Spinal cord (tissue), 10 donors: ENCODE results near the gene IL15. TPM values are rescaled to one million over a fixed set of nuclear protein-coding genes. Genes with fewer than 3 reads are reported as not detected.

Experiments
- DNase-seq, 6 donors: peaks; one replicate each; pipeline versions ENCODE4 v3.0.0 to v3.0.0-alpha.2; 2013 to 2015; ENCODE audit warnings: low spot score in 6 of 6, low read depth in 4 of 6
- H3K27ac ChIP-seq: one replicate; pipeline ENCODE4 v1.5.1; 2013; ENCODE audit warnings: low read depth, low read length, control low read depth
- H3K27me3 ChIP-seq: one replicate; pipeline ENCODE4 v1.6.1; 2013; ENCODE audit warnings: low read length; ENCODE audit not compliant: control insufficient read depth, insufficient read depth
- H3K36me3 ChIP-seq: one replicate; pipeline ENCODE4 v1.6.1; 2013; ENCODE audit warnings: low read length; ENCODE audit not compliant: control insufficient read depth, insufficient read depth
- H3K4me1 ChIP-seq: one replicate; pipeline ENCODE4 v1.6.1; 2013; ENCODE audit warnings: low read length; ENCODE audit not compliant: control insufficient read depth, insufficient read depth
- H3K4me3 ChIP-seq: one replicate; pipeline ENCODE4 v1.5.1; 2013; ENCODE audit warnings: low read depth, low read length, control low read depth
- H3K9me3 ChIP-seq: one replicate; pipeline ENCODE4 v1.6.1; 2013; ENCODE audit warnings: low read length; ENCODE audit not compliant: control insufficient read depth, insufficient read depth
- WGBS: methylation state at CpG from one replicate; pipeline ENCODE4 v1.1.5; 2013; ENCODE audit warnings: missing lambda C conversion rate; ENCODE audit not compliant: insufficient coverage; 5-methylcytosine and 5-hydroxymethylcytosine counted together
- polyA plus RNA-seq, 2 donors: library from polyadenylated mRNA; unstranded; fragments of 120-200 nt; gene quantifications; one replicate each; pipeline ENCODE4 v1.2.1, GENCODE V29; 2013; ENCODE audit not compliant: insufficient read length in 2 of 2
- total RNA-seq, 2 donors: library from RNA; depleted of rRNA in 1 of 2; stranded (reverse); fragments of 120-200 nt in 1 of 2; fragments of >200 nt in 1 of 2; gene quantifications; one replicate each; pipeline versions ENCODE4 v1.2.3 to v1.2.4, GENCODE V29; 2013 to 2014
- donor health status: healthy.

IL15 gene
- total and polyA plus RNA-seq, 4 donors, result 1.1 to 3.1 (median 2.4) TPM

- H3K4me3 ChIP-seq, result no peak overlapping the region
- WGBS, result 77% methylated on average over 1 of the region's 1 CpG
- no peaks in the 10 kb centered on the region for H3K9me3 ChIP-seq
- no peak overlapping the region for H3K27ac ChIP-seq
- H3K36me3 ChIP-seq, result no peaks in the 10 kb centered on the region
- no peaks in the 10 kb centered on the region for H3K27me3 ChIP-seq
- DNase-seq, result no peak
- H3K4me1 ChIP-seq, result no peaks in the 10 kb centered on the region
Observed at GRCh38 chr4:141643557-141643956, 7.2 kb downstream of the IL15 start.

GRCh38 chr4:141645611-141646340, 9.4 kb downstream of the IL15 start:
- Histone ChIP-seq H3K36me3 (no peaks in the 10 kb centered on the region), H3K27me3 (no peaks in the 10 kb centered on the region), H3K9me3 (no peaks in the 10 kb centered on the region), H3K4me3 (no peak overlapping the region), H3K4me1 (no peaks in the 10 kb centered on the region), H3K27ac (no peak overlapping the region)
- WGBS, result no CpG with 5 or more reads among the region's 3 CpGs
- no peak for DNase-seq

- Histone ChIP-seq H3K9me3 (no peaks in the 10 kb centered on the region), H3K4me3 (no peak overlapping the region), H3K27me3 (no peaks in the 10 kb centered on the region), H3K27ac (no peak overlapping the region), H3K4me1 (no peaks in the 10 kb centered on the region), H3K36me3 (no peaks in the 10 kb centered on the region)
- 100% methylated on average over 1 of the region's 3 CpGs for WGBS
- DNase-seq, result no peak
Observed at GRCh38 chr4:141646969-141647368, 10.6 kb downstream of the IL15 start.

- Histone ChIP-seq H3K4me1 (no peaks in the 10 kb centered on the region), H3K9me3 (no peaks in the 10 kb centered on the region), H3K36me3 (no peaks in the 10 kb centered on the region), H3K27me3 (no peaks in the 10 kb centered on the region), H3K4me3 (no peak overlapping the region), H3K27ac (no peak overlapping the region)
- DNase-seq, result no peak
- WGBS, result no CpG with 5 or more reads among the region's 1 CpG
Observed at GRCh38 chr4:141647966-141648365, 11.6 kb downstream of the IL15 start.

GRCh38 chr4:141652161-141652778, 15.9 kb downstream of the IL15 start:
- WGBS, result 14% methylated on average over 1 of the region's 4 CpGs
- H3K9me3 ChIP-seq, result no peaks in the 10 kb centered on the region
- H3K4me3 ChIP-seq, result no peak overlapping the region
- H3K4me1 ChIP-seq, result no peaks in the 10 kb centered on the region
- DNase-seq, result peak in 1 of 6 donors; percentile 50
- no peaks in the 10 kb centered on the region for H3K27me3 ChIP-seq
- no peaks in the 10 kb centered on the region for H3K36me3 ChIP-seq
- H3K27ac ChIP-seq, result no peak overlapping the region

- H3K36me3 ChIP-seq, result no peaks in the 10 kb centered on the region
- H3K4me1 ChIP-seq, result no peaks in the 10 kb centered on the region
- H3K27me3 ChIP-seq, result no peaks in the 10 kb centered on the region
- no peak overlapping the region for H3K27ac ChIP-seq
- DNase-seq, result peak in 1 of 6 donors; percentile 43
- H3K9me3 ChIP-seq, result no peaks in the 10 kb centered on the region
- no peak overlapping the region for H3K4me3 ChIP-seq
Observed at GRCh38 chr4:141654098-141654497, 17.7 kb downstream of the IL15 start.

- Histone ChIP-seq H3K4me3 (no peak overlapping the region), H3K36me3 (no peaks in the 10 kb centered on the region), H3K9me3 (no peaks in the 10 kb centered on the region), H3K4me1 (no peaks in the 10 kb centered on the region), H3K27me3 (no peaks in the 10 kb centered on the region), H3K27ac (no peak overlapping the region)
- no peak for DNase-seq
- WGBS, result no CpG with 5 or more reads among the region's 3 CpGs
Observed at GRCh38 chr4:141656031-141656430, 19.6 kb downstream of the IL15 start.

- DNase-seq, result no peak
- WGBS, result 42% methylated on average over 2 of the region's 5 CpGs
- no peaks in the 10 kb centered on the region for H3K9me3 ChIP-seq
- no peaks in the 10 kb centered on the region for H3K4me1 ChIP-seq
- H3K27ac ChIP-seq, result no peak overlapping the region
- H3K27me3 ChIP-seq, result no peaks in the 10 kb centered on the region
- H3K4me3 ChIP-seq, result no peak overlapping the region
- no peaks in the 10 kb centered on the region for H3K36me3 ChIP-seq
Observed at GRCh38 chr4:141657550-141658250, 21.3 kb downstream of the IL15 start.

GRCh38 chr4:141658309-141658708, 21.9 kb downstream of the IL15 start:
- no CpG with 5 or more reads among the region's 2 CpGs for WGBS
- no peak for DNase-seq

GRCh38 chr4:141659539-141659938, 23.2 kb downstream of the IL15 start:
- no peaks in the 10 kb centered on the region for H3K4me1 ChIP-seq
- no CpG with 5 or more reads among the region's 1 CpG for WGBS
- no peaks in the 10 kb centered on the region for H3K36me3 ChIP-seq
- no peak overlapping the region for H3K4me3 ChIP-seq
- H3K9me3 ChIP-seq, result no peaks in the 10 kb centered on the region
- H3K27me3 ChIP-seq, result no peaks in the 10 kb centered on the region
- no peak for DNase-seq
- no peak overlapping the region for H3K27ac ChIP-seq

More at GRCh38 chr4:141658309-141658708, 21.9 kb downstream of the IL15 start:
- no peaks in the 10 kb centered on the region for H3K36me3 ChIP-seq
- no peak overlapping the region for H3K27ac ChIP-seq
- no peak overlapping the region for H3K4me3 ChIP-seq
- H3K9me3 ChIP-seq, result no peaks in the 10 kb centered on the region
- no peaks in the 10 kb centered on the region for H3K4me1 ChIP-seq
- H3K27me3 ChIP-seq, result no peaks in the 10 kb centered on the region
